ENCODE results near the gene RBM20.

DNA sequence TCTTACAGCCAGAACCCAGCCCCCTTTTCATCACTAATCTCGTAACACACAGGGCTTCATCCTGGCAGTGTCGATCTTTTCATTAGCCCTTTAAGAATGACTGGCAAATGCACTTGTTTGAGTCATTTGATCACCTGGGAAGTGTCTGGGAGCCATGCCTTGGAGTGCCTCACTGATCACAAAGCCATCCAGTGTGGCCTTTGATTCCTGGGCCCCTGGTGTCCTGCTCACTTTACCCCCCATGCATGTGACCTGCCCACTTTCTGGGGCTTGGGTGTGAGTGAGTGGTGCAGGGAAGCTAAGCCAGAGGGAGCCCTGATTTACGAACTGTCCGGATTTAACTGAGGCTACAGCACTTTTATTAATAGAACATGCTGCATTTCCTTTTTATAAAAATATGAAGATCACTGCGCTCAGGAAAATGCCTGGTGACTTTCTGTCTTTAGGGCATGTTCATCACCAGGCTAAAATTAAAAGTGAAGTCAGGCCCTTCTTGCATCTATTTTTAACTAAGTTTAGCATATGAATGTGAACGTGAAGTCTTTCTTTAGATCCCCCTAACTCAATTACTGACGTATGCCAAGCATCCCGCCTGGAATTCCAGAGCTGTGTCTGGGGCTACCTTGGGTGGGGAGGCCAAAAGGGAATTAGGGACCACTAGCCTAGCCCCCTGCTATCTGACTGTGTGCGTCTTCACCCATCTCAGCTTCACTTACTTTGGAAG lies 23.6 kb downstream of the RBM20 start:
- TF ChIP-seq, protein P1, sequence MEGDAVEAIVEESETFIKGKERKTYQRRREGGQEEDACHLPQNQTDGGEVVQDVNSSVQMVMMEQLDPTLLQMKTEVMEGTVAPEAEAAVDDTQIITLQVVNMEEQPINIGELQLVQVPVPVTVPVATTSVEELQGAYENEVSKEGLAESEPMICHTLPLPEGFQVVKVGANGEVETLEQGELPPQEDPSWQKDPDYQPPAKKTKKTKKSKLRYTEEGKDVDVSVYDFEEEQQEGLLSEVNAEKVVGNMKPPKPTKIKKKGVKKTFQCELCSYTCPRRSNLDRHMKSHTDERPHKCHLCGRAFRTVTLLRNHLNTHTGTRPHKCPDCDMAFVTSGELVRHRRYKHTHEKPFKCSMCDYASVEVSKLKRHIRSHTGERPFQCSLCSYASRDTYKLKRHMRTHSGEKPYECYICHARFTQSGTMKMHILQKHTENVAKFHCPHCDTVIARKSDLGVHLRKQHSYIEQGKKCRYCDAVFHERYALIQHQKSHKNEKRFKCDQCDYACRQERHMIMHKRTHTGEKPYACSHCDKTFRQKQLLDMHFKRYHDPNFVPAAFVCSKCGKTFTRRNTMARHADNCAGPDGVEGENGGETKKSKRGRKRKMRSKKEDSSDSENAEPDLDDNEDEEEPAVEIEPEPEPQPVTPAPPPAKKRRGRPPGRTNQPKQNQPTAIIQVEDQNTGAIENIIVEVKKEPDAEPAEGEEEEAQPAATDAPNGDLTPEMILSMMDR (IDR thresholded peaks at IDR 0.05), result no peak
- no peak for TF ChIP-seq POLR2A (IDR thresholded peaks at IDR 0.05)

Data from uterus (tissue), 2 donors.